ENCODE results near the gene ABLIM2. TPM values are rescaled to one million over a fixed set of nuclear protein-coding genes. Genes with fewer than 3 reads are reported as not detected.

ABLIM2 gene
- total RNA-seq, 1 experiment from 2014 or later, result 6.1 TPM

DNA sequence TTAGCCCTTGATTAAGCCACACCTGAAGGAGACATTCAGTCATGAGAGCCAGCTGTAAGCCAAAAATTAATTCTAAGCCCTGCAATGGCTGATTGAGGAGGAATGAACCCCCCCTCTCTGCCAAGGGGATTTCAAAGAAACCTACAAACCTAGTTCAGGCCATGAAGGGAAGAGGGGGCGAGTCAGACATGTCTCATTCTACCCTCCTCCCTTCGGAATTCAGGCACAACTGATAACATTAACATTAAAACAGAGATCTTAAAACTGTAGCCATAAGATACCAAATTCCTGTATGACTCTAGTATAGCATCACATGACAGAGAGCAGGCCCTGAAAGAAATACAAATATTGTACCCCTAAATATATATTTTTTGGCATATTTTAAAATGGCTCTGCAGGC is 178.6 kb downstream of the ABLIM2 start:
- Histone ChIP-seq H3K9ac (ENCODE audit: low read length) (no peak overlapping the region), H2AFZ (ENCODE audit: low read depth, low read length, poor library complexity, severe bottlenecking) (no peak overlapping the region), H3K4me2 (ENCODE audit: low read length) (no peak overlapping the region), H3K36me3 (ENCODE audit: control insufficient read depth in 1 of 2, insufficient read depth in 2 of 2, low read length in 2 of 2) (no peaks in the 10 kb centered on the region), H3K27me3 (ENCODE audit: insufficient read depth, low read length) (no peaks in the 10 kb centered on the region), H3K27ac (ENCODE audit: low read depth, low read length) (no peak overlapping the region), H3K4me1 (ENCODE audit: control insufficient read depth in 1 of 2, insufficient read depth in 2 of 2, low read length in 2 of 2) (peaks cover 19 to 28% of the 10 kb centered on the region in 2 experiments), H3K9me2 (ENCODE audit: insufficient read depth) (no peaks in the 10 kb centered on the region), H3K79me2 (ENCODE audit: insufficient read depth, low read length) (no peaks in the 10 kb centered on the region), H4K20me1 (ENCODE audit: insufficient read depth) (no peaks in the 10 kb centered on the region), H3K9me3 (ENCODE audit: control insufficient read depth in 1 of 2, insufficient read depth in 1 of 2, low read depth in 1 of 2, low read length in 2 of 2) (no peaks in the 10 kb centered on the region), H3K4me3 (replicated peaks in 1 of 2; ENCODE audit: low read depth in 1 of 2, low read length in 2 of 2) (no peak overlapping the region)
- no TSS peak for BruUV-seq (replicated peaks)
- ChIA-PET POLR2A (no interaction called here), CTCF (no interaction called here), RAD21 (ENCODE audit: low non-redundant PET in 1 of 2, low total read pairs in 2 of 2, uncharacterized antibody in 2 of 2, unreplicated experiment in 2 of 2) (no interaction called here)
- no peak for DNase-seq (ENCODE audit: low read depth, low spot score)
- no peak for ATAC-seq
- TF ChIP-seq, protein P1, sequence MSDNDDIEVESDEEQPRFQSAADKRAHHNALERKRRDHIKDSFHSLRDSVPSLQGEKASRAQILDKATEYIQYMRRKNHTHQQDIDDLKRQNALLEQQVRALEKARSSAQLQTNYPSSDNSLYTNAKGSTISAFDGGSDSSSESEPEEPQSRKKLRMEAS (IDR thresholded peaks at IDR 0.05), result no peak
- TF ChIP-seq FOSL1 (IDR thresholded peaks at IDR 0.05; ENCODE audit: low read depth) (no peak), POLR2A (IDR thresholded peaks at IDR 0.05; ENCODE audit: borderline replicate concordance, extremely low read depth, insufficient read depth, insufficient read length) (no peak), CEBPB (IDR thresholded peaks at IDR 0.05; ENCODE audit: low read depth) (no peak), ELF1 (IDR thresholded peaks at IDR 0.05; ENCODE audit: borderline replicate concordance, low read depth) (no peak), JUND (IDR thresholded peaks at IDR 0.05) (no peak), EGR1 (IDR thresholded peaks at IDR 0.05; ENCODE audit: low read depth) (no peak), YY1 (IDR thresholded peaks at IDR 0.05; ENCODE audit: extremely low read depth, insufficient replicate concordance, low read depth, low read length) (no peak), SIN3A (IDR thresholded peaks at IDR 0.05; ENCODE audit: low read depth) (no peak), CBX3 (IDR thresholded peaks at IDR 0.05; ENCODE audit: low read depth) (no peak), SP1 (IDR thresholded peaks at IDR 0.05; ENCODE audit: low read depth) (no peak), SRF (IDR thresholded peaks at IDR 0.05; ENCODE audit: low read depth) (no peak), POLR2AphosphoS5 (IDR thresholded peaks at IDR 0.05; ENCODE audit: low read depth, low read length) (no peak), ZFX (IDR thresholded peaks at IDR 0.05) (no peak), EZH2phosphoT487 (IDR thresholded peaks at IDR 0.05; ENCODE audit: borderline replicate concordance) (no peak)
- TF ChIP-seq, protein P2, sequence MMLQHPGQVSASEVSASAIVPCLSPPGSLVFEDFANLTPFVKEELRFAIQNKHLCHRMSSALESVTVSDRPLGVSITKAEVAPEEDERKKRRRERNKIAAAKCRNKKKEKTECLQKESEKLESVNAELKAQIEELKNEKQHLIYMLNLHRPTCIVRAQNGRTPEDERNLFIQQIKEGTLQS (IDR thresholded peaks at IDR 0.05), result no peak
- TF ChIP-seq, protein P3, sequence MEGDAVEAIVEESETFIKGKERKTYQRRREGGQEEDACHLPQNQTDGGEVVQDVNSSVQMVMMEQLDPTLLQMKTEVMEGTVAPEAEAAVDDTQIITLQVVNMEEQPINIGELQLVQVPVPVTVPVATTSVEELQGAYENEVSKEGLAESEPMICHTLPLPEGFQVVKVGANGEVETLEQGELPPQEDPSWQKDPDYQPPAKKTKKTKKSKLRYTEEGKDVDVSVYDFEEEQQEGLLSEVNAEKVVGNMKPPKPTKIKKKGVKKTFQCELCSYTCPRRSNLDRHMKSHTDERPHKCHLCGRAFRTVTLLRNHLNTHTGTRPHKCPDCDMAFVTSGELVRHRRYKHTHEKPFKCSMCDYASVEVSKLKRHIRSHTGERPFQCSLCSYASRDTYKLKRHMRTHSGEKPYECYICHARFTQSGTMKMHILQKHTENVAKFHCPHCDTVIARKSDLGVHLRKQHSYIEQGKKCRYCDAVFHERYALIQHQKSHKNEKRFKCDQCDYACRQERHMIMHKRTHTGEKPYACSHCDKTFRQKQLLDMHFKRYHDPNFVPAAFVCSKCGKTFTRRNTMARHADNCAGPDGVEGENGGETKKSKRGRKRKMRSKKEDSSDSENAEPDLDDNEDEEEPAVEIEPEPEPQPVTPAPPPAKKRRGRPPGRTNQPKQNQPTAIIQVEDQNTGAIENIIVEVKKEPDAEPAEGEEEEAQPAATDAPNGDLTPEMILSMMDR (IDR thresholded peaks at IDR 0.05 in 2 of 3, conservative IDR thresholded peaks at IDR 0.05 in 1 of 3; ENCODE audit: borderline replicate concordance in 1 of 3, insufficient read depth in 1 of 3, low read depth in 2 of 3, low read length in 2 of 3), result no peak
- intact Hi-C loops (cut with micrococcal nuclease), result no loop called here
